Activated naive CD8-positive, alpha-beta T cell treated with anti-CD3 and anti-CD28 coated beads, Interleukin-2, amount 10 ng/mL, durations not matched to agents 7 days and 5 days (primary cell): ENCODE data around the gene FBF1. TPM values are rescaled to one million over a fixed set of nuclear protein-coding genes. Genes with fewer than 3 reads are reported as not detected.

Experiments used
- ATAC-seq: fragments of 150-1000 bp; cut with Tn5 transposase; one replicate; pipeline ENCODE4 v1.10.0; 2021; ENCODE audit warnings: low read depth, moderate library complexity
- POLR2A ChIA-PET: fragments of 350-600 bp; sonication (Branson Sonifier 250); formaldehyde crosslinking; loops from one replicate; lab custom pipeline; 2021; ENCODE audit warnings: antibody characterized with exemption; lab: Charles Lee
- DNase-seq: peaks from one replicate; pipeline ENCODE4 v3.0.0; 2021
- H3K27ac Mint-ChIP-seq: one replicate; pipeline ENCODE4 v1.8.0; 2022; ENCODE audit warnings: mild to moderate bottlenecking, mixed read lengths
- H3K27me3 Mint-ChIP-seq: one replicate; pipeline ENCODE4 v1.8.0; 2022; ENCODE audit warnings: mild to moderate bottlenecking, moderate library complexity, mixed read lengths
- H3K36me3 Mint-ChIP-seq: one replicate; pipeline ENCODE4 v1.8.0; 2021; ENCODE audit warnings: mild to moderate bottlenecking, mixed read lengths
- H3K4me1 Mint-ChIP-seq: one replicate; pipeline ENCODE4 v1.8.0; 2021; ENCODE audit warnings: mixed read lengths
- H3K4me3 Mint-ChIP-seq: one replicate; pipeline ENCODE4 v1.8.0; 2022; ENCODE audit warnings: mild to moderate bottlenecking, moderate library complexity, mixed read lengths
- H3K9me3 Mint-ChIP-seq: one replicate; pipeline ENCODE4 v1.8.0; 2021; ENCODE audit warnings: mixed read lengths
- total RNA-seq, 2 experiments: library from RNA; stranded (reverse); gene quantifications; one replicate each; pipeline ENCODE4 v1.2.3, GENCODE V29; 2021

Gene FBF1
- total RNA-seq, 2 experiments from 2014 or later, result 28.5 to 36.0 TPM

DNA sequence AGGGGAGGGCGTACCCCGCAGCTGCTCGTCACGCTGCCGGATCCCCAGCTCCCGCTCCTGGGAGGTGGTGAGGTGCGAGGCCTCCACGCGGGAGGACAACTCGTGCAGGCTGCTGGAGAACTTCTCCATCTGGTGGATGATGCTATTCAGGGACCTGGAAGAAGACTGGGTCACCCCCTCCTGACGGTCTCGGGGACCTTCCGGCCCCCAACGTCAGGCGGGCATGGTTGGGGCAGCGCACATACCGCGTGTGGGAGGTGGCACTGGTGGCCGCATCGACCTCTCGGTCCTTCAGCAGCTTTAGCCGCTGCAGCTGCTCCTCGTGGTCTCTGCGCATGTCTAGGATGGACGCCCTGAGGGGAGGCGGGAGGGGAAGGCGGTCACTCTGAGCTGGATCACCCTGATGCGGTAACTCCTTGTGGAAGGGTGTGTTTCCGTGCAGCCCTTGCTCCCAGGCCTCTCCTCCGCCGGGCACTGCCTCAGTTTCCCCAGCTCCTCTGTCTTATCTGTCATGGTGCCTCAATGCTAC is 22.9 kb downstream of the FBF1 start:
- Mint-ChIP-seq H3K4me3 (no peak overlapping the region), H3K27ac (no peak overlapping the region), H3K27me3 (no peaks in the 10 kb centered on the region), H3K9me3 (no peaks in the 10 kb centered on the region), H3K36me3 (no peaks in the 10 kb centered on the region), H3K4me1 (peaks cover 3% of the 10 kb centered on the region)
- DNase-seq (no peak), ATAC-seq (no peak)
- POLR2A ChIA-PET, result no interaction called here

DNA sequence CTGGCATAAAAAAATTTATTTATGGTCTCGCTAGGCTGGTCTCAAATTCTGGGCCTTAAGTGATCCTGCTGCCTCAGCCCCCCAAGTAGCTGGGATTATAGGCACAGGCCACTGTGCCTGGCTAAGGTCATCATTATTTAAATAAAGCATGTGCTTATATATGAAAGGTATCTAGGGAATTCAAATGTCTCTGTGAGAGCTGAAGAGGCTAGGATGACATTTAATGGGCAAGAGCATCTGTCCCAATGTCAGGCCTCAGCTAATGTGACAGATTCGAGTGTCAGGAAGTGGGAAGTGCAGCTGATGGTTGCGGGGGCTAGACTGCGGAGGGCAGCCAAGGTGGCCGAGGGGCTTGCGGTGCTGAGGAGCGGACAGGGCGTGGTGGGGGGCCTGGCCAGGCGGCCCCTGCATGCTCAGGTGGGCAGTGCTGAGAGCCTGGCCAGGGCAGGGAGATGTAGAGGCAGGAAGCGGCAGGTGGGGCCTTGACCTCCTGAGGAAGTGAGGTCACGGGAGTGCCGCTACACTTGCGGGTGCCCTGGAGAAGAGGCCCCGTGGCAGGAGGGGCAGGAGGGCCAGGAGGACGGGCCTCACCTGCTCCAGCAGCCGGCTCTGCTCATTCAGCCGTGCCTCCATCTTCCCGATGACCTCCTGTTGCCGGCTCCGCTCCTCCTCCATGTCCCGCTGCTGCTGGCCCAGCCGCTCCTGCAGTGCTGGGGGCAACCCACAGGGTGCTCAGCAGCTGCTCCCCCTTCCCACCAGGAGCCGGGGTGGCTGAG is 23.5 kb downstream of the FBF1 start:
- H3K27ac Mint-ChIP-seq, result peak overlapping the region; percentile 28
- H3K4me1 Mint-ChIP-seq, result peaks cover 3% of the 10 kb centered on the region
- no peaks in the 10 kb centered on the region for H3K27me3 Mint-ChIP-seq
- H3K4me3 Mint-ChIP-seq, result no peak overlapping the region
- ATAC-seq (peak; percentile 32), DNase-seq (no peak)
- POLR2A ChIA-PET, result interaction anchor here (0.6 kb wide), 1 partner anchor 454 kb away, joined by 4 read pairs; no protein-coding TSS in a partner anchor
- H3K36me3 Mint-ChIP-seq, result no peaks in the 10 kb centered on the region
- H3K9me3 Mint-ChIP-seq, result no peaks in the 10 kb centered on the region

DNA sequence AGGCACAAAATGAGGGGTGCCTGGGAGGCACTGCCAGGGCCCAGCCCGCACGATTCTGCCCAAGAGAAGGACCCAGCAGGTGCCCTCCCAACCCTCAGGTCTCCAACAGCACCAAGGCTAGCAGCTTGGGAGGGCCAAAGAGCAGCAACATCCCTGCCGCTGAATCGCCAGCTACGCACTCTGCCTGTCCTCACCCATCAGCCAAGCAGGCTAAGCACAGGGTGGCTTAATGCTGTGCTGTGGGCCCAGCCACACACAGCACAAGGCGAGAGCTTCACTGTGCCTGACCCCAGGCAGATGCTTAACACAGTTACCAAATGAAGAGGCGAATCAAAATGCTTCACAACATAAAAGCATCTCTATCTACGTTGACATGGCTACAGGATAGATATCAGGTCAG is 25.6 kb downstream of the FBF1 start:
- peaks cover 3% of the 10 kb centered on the region for H3K4me1 Mint-ChIP-seq
- H3K36me3 Mint-ChIP-seq, result peaks cover 2% of the 10 kb centered on the region
- ATAC-seq, result no peak
- POLR2A ChIA-PET, result interaction anchor here (0.6 kb wide), 1 partner anchor 626 kb away, joined by 7 read pairs; the partner anchor contains the start of gene SLC25A19
- H3K4me3 Mint-ChIP-seq, result no peak overlapping the region
- no peak for DNase-seq
- no peak overlapping the region for H3K27ac Mint-ChIP-seq
- H3K9me3 Mint-ChIP-seq, result no peaks in the 10 kb centered on the region
- H3K27me3 Mint-ChIP-seq, result no peaks in the 10 kb centered on the region

DNA sequence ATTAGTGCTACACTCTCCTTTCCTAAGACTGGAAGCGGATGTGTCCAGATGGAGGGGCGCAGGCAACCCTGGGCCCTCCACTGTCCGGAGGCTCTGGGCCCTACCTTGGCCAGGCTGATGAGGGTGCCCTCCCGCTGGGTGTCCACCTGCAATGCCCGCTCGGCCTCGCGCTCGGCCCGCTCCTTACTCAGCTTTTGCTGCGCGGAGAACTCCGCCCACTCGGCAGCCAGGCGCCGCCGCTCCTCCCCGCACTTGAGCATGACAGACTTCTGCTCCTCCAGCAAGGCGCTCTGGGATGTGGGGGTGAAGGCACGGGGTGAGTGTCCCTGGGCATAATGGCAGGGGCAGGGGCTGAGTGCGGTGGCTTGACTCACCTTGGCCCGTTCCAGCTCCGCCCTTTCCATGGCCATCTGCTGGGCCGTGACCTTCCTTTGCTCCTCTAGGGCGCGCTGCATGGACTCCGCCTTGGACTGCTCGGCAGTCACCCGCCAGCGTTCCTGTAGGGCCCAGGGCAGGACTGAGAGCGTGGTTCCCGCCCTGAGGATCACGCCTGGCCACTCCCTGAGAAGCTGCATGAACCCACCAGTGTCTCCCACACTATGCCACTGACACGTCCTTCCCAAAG is 26.1 kb downstream of the FBF1 start:
- peaks cover 2% of the 10 kb centered on the region for H3K36me3 Mint-ChIP-seq
- DNase-seq (no peak), ATAC-seq (no peak)
- POLR2A ChIA-PET, result no interaction called here
- H3K4me1 Mint-ChIP-seq, result peaks cover 5% of the 10 kb centered on the region
- H3K9me3 Mint-ChIP-seq, result no peaks in the 10 kb centered on the region
- no peaks in the 10 kb centered on the region for H3K27me3 Mint-ChIP-seq
- no peak overlapping the region for H3K4me3 Mint-ChIP-seq
- no peak overlapping the region for H3K27ac Mint-ChIP-seq

DNA sequence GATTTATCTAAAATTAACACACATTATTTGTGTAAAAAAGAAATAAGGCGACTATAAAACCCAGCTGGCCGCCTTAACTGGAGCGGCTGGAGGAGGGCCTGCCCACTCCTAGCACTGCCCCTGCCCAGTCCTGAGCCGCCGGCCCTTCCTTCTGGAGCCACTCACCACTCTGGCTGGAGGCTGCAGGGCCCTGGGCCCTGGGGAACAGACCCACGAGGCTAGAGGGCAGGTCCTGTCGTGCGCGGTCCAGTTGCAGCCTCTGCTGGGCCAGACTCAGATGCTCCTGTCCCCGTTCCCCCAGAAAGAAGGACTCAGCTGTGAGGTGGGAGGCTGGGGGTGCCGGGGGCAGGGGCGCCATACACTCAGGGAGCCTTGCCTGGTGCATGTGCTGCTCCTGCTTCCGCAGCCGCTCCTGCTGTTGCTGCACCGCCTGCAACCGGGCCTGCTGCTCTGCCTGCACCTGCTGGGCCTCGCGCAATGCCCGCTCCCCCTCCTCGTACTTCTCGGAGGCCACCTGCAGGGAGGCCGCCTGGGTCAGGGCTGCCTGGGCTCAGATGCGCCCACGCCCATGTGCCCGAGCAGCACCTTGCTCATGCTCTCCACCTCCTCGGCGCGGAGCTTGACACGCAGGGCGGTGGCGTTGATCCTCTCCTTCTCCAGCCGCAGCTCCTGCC is 27.2 kb downstream of the FBF1 start:
- Mint-ChIP-seq H3K9me3 (no peaks in the 10 kb centered on the region), H3K4me3 (no peak overlapping the region), H3K4me1 (peaks cover 10% of the 10 kb centered on the region), H3K27me3 (no peaks in the 10 kb centered on the region), H3K36me3 (peaks cover 2% of the 10 kb centered on the region), H3K27ac (no peak overlapping the region)
- ATAC-seq (no peak), DNase-seq (no peak)
- POLR2A ChIA-PET, result no interaction called here

DNA sequence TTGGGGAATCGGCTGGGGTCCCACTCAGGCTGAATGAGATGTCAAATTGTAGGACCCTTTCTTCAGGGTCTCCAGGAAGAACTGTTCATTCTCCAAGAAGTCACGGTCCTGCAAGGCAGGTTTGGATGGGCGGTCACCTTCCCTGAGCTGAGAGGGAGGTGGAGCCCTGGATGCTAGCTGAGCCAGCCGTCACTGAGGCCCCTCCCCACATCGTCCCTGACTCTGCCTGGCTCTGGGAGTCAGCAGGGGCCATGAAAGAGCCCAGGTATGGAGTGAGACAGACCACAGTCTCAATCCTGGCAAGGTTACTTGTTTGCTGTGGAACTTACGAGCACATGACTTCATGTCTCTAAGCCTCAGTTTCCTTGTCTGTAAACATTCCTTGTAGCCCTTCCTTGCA is 30.1 kb downstream of the FBF1 start:
- DNase-seq (no peak), ATAC-seq (no peak)
- H3K27me3 Mint-ChIP-seq, result no peaks in the 10 kb centered on the region
- peaks cover 2% of the 10 kb centered on the region for H3K36me3 Mint-ChIP-seq
- POLR2A ChIA-PET, result interaction anchor here (0.6 kb wide), 1 partner anchor 167 kb away, joined by 3 read pairs; no protein-coding TSS in a partner anchor
- no peak overlapping the region for H3K4me3 Mint-ChIP-seq
- no peak overlapping the region for H3K27ac Mint-ChIP-seq
- no peaks in the 10 kb centered on the region for H3K9me3 Mint-ChIP-seq
- H3K4me1 Mint-ChIP-seq, result peaks cover 11% of the 10 kb centered on the region

DNA sequence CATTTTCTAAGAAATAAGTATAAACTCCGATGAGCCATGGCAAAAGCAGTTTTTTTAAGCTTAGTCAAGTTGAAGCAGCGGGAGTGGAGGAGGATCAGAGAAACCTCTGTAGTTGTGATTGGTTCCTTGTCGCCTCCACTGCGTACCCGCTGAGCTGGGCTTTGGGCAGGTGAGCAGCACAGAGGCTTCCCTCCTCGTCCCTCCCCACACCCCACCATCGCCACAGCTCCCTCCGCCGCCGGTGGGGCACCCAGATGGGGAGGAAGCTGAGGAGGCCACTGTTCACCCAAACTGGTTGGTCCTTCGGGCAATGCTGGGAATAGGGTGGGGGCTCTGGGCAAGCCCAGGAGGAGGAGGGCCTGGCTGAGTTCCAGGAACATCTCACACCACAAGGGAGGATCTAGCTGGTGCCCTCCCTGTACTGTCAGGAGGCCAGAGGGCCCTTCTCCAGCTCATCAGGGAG is 31.0 kb downstream of the FBF1 start:
- ATAC-seq, result peak; percentile 9
- DNase-seq, result no peak
- POLR2A ChIA-PET, result interaction anchor here (1.1 kb wide), 1 partner anchor 130 kb away, joined by 3 read pairs; no protein-coding TSS in a partner anchor

DNA sequence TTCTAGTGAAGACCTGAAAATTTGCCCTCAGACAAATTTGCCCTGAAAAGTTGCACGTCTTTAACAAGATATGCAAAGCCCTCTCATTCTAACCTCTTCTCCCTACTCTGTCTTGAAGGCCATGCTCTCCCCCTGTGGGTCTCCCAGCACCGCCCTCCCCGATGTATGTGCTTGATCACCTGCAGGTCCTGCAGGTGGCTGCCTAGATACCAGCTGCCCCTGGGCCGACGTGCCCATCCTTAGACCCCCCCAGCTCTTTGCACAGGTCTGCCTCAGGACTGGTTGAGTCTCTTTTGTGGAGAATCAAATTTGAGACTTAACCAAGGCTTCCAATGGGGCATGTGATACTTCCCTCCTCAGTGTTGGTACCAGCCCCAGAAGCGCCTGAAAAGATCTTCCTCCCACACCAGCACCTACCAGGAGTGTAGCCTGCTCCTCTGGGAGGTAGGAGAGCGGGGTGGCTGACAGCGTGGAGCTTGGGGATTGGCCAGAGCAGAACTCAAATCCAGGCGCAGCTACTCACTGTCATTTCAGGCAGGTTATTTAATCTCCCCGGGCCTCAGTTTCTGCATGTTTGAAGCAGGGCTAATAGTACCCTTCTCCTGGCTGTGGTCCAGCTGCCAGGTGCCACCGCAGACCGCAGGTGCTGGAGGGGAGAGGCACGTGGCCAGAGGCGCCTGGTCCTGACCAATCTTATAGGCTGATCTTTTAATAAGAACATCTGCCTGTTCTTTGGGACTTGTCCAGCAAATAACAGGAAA is 31.6 kb downstream of the FBF1 start:
- peaks cover 13% of the 10 kb centered on the region for H3K4me1 Mint-ChIP-seq
- no peak for DNase-seq
- H3K27ac Mint-ChIP-seq, result no peak overlapping the region
- ATAC-seq, result no peak
- H3K27me3 Mint-ChIP-seq, result no peaks in the 10 kb centered on the region
- H3K4me3 Mint-ChIP-seq, result no peak overlapping the region
- peaks cover 2% of the 10 kb centered on the region for H3K36me3 Mint-ChIP-seq
- H3K9me3 Mint-ChIP-seq, result no peaks in the 10 kb centered on the region
- POLR2A ChIA-PET, result interaction anchor here (1.1 kb wide), 1 partner anchor 129 kb away, joined by 3 read pairs; no protein-coding TSS in a partner anchor

More for the DNA sequence above, 31.0 kb downstream of the FBF1 start:
- Mint-ChIP-seq H3K4me3 (no peak overlapping the region), H3K36me3 (peaks cover 2% of the 10 kb centered on the region), H3K27me3 (no peaks in the 10 kb centered on the region), H3K27ac (peak overlapping the region; percentile 56), H3K4me1 (peaks cover 13% of the 10 kb centered on the region), H3K9me3 (no peaks in the 10 kb centered on the region)

DNA sequence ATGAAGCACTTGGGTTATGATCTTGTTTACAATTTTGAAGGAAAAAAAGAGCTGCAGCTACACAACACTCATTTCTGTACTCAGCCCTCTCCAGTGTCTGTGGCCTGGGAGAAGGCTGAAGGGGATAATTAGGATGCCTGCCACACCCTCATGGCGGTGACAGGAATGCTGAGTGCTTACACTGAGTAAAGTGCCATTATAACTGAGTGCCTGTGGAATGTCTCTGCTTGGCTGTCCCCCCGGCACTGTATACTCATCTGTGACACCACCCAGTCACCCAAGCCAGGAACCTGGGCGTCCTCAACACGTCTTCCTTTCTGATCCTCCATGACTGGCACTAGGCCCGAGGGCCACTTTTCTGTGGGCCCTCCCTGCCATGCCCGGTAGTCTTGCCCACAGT is 32.6 kb downstream of the FBF1 start:
- Mint-ChIP-seq H3K4me1 (peaks cover 16% of the 10 kb centered on the region), H3K27me3 (no peaks in the 10 kb centered on the region), H3K27ac (no peak overlapping the region), H3K4me3 (no peak overlapping the region), H3K9me3 (no peaks in the 10 kb centered on the region), H3K36me3 (peaks cover 2% of the 10 kb centered on the region)
- no peak for DNase-seq
- no peak for ATAC-seq
- POLR2A ChIA-PET, result no interaction called here

DNA sequence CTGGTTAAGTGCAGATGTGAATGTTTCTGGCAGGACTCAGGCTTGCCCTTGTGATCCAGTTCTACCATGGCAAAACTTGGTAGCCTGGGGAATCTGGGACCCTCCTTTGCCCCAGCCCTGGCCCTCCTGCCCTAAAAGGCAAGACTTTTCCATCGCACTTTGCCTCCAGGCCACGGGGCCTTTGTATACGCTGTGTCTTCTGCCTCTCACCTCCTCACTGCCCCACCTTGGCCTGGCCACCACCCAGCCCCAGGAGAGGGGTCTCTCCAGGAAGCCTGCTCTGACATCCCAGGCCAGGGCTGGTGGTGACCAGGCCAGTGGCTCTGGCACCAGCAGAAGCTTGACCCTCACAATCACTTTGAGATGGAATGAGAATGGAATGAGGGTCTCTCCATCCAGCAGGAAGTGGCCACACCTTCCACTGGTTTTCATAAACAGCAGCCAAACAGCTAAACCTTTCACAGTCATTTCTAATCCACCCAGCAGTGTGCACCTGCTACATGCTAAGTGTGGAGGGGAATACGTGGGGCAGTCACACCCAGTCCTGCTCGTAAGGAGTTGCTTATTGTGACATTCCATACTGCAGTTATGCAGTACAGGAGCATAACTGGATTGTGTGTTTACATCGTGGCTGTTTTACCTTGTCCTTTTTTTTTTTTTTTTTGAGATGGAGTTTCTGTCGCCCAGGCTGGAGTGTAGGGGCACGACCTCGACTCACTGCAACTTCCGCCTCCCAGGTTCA is 34.5 kb downstream of the FBF1 start:
- peak overlapping the region; percentile 20 for H3K27ac Mint-ChIP-seq
- POLR2A ChIA-PET, result interaction anchor here (0.5 to 1.3 kb wide), 6 partner anchors 10 to 131 kb away, joined by 3 to 6 read pairs (median 3); partner anchors contain the start of gene TRIM65
- H3K9me3 Mint-ChIP-seq, result no peaks in the 10 kb centered on the region
- H3K27me3 Mint-ChIP-seq, result no peaks in the 10 kb centered on the region
- H3K36me3 Mint-ChIP-seq, result no peaks in the 10 kb centered on the region
- ATAC-seq, result no peak
- peak; percentile 33 for DNase-seq
- H3K4me3 Mint-ChIP-seq, result no peak overlapping the region
- peaks cover 16% of the 10 kb centered on the region for H3K4me1 Mint-ChIP-seq

DNA sequence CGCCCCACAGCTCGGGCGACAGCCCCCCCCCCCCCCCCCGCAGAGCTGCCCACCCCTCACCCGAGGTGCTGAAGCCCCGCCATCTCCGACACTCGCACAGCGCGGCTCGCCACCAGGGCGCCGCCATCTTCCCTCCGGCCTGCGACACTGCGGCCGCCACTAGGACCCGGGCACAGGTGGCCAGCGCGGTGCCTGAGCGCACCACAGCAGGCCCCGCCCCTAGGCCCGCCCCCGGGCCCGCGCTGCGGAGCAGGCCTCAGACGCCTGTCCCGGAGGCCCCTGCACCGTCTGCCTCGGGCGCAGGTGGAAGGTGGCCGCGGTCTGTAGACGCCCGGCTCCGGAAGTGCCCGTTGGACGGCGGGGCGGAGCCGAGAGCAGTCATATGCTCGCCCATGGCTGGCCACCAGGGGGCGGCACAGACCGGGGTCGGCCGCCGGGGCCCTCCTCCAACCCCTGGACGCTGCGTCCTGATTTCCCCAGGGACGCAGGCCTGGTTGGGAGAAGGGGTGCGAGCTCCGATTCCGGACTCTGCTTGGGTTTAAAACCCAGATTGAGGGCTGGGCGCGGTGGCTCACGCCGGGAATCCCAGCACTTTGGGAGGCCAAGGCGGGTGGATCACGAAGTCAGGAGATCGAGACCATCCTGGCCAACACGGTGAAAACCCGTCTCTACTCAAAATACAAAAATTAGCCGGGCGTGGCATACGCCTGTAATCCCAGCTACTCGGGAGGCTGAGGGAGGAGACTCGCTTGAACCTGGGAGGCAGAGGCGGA is 35.9 kb downstream of the FBF1 start, which contains the start of gene MRPL38:
Gene MRPL38, minus strand, starts transcription at position 136 of the 773 bp plus-strand sequence. Its CDS starts 9 bp downstream, at position 127.
- Mint-ChIP-seq H3K27me3 (no peaks in the 10 kb centered on the region), H3K9me3 (no peaks in the 10 kb centered on the region), H3K27ac (peak within 1 kb of the TSS; percentile 91), H3K4me1 (peaks cover 15% of the 10 kb centered on the region), H3K4me3 (peak within 1 kb of the TSS; percentile 95), H3K36me3 (no peaks in the 10 kb centered on the region)
- DNase-seq (peak; percentile 98), ATAC-seq (peak; percentile 99)
- POLR2A ChIA-PET, result interaction anchor here (0.6 to 1.8 kb wide), 5 partner anchors 8 to 153 kb away, joined by 3 to 9 read pairs (median 3); partner anchors contain the start of genes TRIM65 and UNC13D
